ENCODE data around the gene PCNA. TPM values are rescaled to one million over a fixed set of nuclear protein-coding genes. Genes with fewer than 3 reads are reported as not detected.

The PCNA gene
- 100 to 1,000 TPM; 600 to 627 TPM for total RNA-seq

DNA sequence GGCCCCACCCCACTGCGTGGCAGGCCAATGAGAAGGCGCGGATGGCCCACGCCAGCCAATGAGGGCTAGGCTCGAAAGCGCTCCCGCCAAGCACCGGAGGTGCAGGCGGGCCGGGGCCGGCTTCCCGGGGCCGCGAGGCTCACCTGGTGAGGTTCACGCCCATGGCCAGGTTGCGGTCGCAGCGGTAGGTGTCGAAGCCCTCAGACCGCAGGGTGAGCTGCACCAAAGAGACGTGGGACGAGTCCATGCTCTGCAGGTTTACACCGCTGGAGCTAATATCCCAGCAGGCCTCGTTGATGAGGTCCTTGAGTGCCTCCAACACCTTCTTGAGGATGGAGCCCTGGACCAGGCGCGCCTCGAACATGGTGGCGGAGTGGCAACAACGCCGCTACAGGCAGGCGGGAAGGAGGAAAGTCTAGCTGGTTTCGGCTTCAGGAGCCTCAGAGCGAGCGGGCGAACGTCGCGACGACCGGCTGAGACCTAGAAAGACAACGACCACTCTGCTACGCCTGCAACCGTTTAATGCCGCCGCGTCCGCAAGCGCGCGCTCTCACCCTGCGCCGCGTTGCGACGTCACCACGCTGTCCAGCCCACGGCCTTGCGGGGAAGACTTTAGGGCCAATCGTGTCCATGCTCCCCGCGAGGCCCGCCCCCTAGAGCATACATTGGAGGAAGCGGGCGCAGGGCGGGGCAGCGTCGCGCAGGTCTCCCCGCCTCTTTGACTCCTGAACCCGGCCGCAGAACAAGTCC is at the start of gene PCNA:
Gene PCNA (minus strand): TSS at position 524 of the 750 bp plus-strand sequence. CDS start 160 bp downstream, at position 364.
- peaks cover 44% of the 10 kb centered on the region for H3K36me3 Mint-ChIP-seq (ENCODE audit: low read depth)
- intact Hi-C loops (cut with micrococcal nuclease) = no loop called here
- POLR2A ChIA-PET = interaction anchor here (0.5 to 2.7 kb wide), 22 partner anchors 9 to 827 kb away, joined by 3 to 14 read pairs (median 3); no protein-coding TSS in a partner anchor
- ATAC-seq (peak; percentile 92), DNase-seq (peak; percentile 99)
- no peaks in the 10 kb centered on the region for H3K27me3 Mint-ChIP-seq
- peak within 1 kb of the TSS; percentile 94 for H3K27ac Mint-ChIP-seq
- no peaks in the 10 kb centered on the region for H3K9me3 Mint-ChIP-seq
- TF ChIP-seq, protein P1, sequence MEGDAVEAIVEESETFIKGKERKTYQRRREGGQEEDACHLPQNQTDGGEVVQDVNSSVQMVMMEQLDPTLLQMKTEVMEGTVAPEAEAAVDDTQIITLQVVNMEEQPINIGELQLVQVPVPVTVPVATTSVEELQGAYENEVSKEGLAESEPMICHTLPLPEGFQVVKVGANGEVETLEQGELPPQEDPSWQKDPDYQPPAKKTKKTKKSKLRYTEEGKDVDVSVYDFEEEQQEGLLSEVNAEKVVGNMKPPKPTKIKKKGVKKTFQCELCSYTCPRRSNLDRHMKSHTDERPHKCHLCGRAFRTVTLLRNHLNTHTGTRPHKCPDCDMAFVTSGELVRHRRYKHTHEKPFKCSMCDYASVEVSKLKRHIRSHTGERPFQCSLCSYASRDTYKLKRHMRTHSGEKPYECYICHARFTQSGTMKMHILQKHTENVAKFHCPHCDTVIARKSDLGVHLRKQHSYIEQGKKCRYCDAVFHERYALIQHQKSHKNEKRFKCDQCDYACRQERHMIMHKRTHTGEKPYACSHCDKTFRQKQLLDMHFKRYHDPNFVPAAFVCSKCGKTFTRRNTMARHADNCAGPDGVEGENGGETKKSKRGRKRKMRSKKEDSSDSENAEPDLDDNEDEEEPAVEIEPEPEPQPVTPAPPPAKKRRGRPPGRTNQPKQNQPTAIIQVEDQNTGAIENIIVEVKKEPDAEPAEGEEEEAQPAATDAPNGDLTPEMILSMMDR (IDR thresholded peaks at IDR 0.05) = no peak
- H3K4me3 Mint-ChIP-seq = peak within 1 kb of the TSS; percentile 90
- H3K4me1 Mint-ChIP-seq (ENCODE audit: low read depth) = peaks cover 39% of the 10 kb centered on the region
- CTCF ChIA-PET = interaction anchor here (0.7 to 1.5 kb wide), 4 partner anchors 9 to 73 kb away, joined by 3 to 8 read pairs (median 3); no protein-coding TSS in a partner anchor

DNA sequence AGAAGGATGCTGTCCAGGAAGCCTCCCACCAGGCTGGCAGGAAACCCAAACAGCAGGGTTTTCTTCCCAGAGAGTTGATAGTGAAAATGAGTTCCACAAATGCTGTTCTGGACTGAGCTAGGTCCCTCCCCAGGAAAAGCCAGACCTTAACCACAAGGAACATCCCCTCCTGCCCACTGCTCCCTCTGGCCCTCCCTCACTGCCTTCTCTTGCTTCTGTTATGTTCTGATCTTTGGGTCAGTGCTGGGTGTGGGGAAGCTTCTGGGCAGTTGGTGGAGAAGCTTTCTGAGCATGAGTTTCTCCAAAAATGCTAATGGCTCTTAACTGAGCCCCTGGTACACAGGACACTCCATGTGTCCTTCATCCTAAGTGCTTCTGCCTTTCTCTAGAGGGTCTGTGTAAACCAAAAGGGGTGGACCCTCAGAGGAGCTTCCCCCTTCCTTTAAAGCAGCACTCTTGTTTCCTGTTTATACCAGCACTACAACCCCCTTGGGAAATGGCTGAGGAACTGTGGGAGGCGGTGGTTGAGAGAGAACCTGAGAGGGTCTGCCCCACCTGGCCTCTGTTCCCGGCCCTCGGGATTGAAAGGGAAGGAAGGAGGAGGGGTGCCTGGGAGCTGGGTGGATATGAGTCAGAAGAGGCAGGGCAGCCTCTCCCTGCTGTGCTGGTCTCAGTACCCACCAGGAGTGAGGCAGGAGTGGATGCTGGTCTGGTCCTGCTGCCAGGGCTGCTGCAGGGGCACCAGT is 49.1 kb upstream of the PCNA start:
- no peak for DNase-seq
- no peaks in the 10 kb centered on the region for H3K27me3 Mint-ChIP-seq
- H3K36me3 Mint-ChIP-seq (ENCODE audit: low read depth) = no peaks in the 10 kb centered on the region
- H3K4me3 Mint-ChIP-seq = no peak overlapping the region
- ChIA-PET CTCF (interaction anchor here (0.6 to 2.5 kb wide), 7 partner anchors 10 to 280 kb away, joined by 3 to 10 read pairs (median 3); no protein-coding TSS in a partner anchor), POLR2A (interaction anchor here (1.0 to 1.2 kb wide), 4 partner anchors 11 to 50 kb away, joined by 3 to 6 read pairs (median 4); partner anchors contain the start of genes CDS2 and PCNA)
- peaks cover 64% of the 10 kb centered on the region for H3K4me1 Mint-ChIP-seq (ENCODE audit: low read depth)
- H3K27ac Mint-ChIP-seq = peak overlapping the region; percentile 76
- TF ChIP-seq, protein P1 (IDR thresholded peaks at IDR 0.05) = no peak
- H3K9me3 Mint-ChIP-seq = no peaks in the 10 kb centered on the region
- ATAC-seq = peak; percentile 49
- intact Hi-C loops (cut with micrococcal nuclease) = no loop called here

DNA sequence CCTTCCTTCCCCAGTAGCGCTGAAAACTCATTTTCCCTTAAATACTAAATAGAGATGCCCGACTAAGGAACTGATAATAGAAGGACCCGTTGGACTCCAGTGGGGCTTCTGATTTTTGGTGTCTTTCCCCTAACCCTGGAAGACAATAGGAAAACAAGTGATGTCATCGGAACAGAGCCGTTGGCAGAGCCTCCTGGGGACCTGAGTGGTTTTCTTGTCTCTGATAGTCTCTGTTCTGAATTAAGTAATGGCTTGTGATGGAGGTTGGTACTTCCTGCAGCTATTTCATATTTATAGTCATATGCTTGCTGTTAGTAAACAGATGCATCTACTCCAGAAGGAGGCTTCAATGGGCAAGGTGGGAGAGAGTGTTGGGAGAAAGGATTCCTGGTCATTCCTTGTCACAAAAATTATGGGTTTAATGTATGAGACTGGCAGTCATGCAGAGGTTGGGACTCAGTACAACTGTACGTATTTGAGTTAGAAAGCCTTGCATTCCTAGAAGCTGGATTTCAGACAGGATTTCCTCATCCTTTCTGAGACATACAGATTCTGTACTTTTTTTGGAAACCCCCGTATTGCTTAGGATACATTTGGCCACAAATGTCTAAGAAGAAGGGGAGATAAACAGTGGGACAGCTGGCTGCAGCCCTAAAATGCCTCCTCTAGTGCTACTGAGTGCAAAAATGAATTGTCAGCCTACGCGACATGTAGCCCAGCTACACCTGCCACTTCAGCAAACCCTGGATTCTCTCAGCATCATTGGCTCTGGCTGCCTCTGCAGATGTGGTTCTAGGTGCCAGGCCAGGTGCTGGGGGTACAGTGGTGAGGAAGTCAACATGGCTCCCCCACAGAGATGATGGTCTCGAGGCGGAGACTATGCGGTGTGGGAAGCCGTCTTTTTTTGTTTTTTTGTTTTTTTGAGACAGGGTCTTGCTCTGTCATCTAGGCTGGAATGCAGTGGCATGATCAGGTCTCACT is 45.2 kb upstream of the PCNA start:
- Mint-ChIP-seq H3K4me1 (ENCODE audit: low read depth) (peaks cover 67% of the 10 kb centered on the region), H3K36me3 (ENCODE audit: low read depth) (peaks cover 2% of the 10 kb centered on the region), H3K4me3 (no peak overlapping the region), H3K9me3 (no peaks in the 10 kb centered on the region), H3K27me3 (no peaks in the 10 kb centered on the region), H3K27ac (no peak overlapping the region)
- DNase-seq (no peak), ATAC-seq (no peak)
- intact Hi-C loops (cut with micrococcal nuclease) = no loop called here
- TF ChIP-seq, protein P1 (IDR thresholded peaks at IDR 0.05) = no peak
- CTCF ChIA-PET = interaction anchor here (1.9 to 2.2 kb wide), 2 partner anchors 27 to 40 kb away, joined by 5 read pairs; no protein-coding TSS in a partner anchor
- POLR2A ChIA-PET = interaction anchor here (1.4 kb wide), 1 partner anchor 11 kb away, joined by 3 read pairs; no protein-coding TSS in a partner anchor

DNA sequence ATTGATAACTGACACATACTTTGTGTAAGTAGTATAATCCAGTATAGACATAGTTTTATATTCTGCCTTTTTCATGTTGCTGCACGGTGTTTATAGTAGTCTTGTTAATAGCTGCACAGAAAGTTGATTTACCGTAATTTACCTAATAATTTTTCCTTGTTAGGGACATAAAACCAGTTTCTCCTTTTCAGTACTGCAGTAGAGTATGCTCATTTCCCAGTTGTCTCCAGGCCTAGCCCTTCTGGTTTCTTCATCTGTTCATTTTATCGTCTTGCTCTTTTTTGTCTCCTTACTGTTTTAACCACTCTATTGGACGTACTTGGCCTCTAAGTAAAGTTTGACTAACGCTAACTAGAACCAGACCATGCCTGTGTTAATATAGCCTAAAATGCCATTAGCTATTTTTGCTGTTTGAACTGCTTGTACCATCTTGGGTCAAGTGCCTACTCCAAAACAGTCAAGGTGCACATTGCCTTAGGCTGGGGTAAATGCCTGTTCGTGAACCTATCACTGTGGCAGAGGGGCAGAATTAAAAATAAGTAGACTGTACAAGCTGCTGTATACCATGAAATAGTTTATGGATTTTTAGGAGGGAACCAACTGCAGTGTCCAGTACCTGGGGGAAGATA is 41.9 kb upstream of the PCNA start:
- Mint-ChIP-seq H3K27ac (no peak overlapping the region), H3K4me1 (ENCODE audit: low read depth) (peaks cover 49% of the 10 kb centered on the region), H3K4me3 (no peak overlapping the region), H3K27me3 (no peaks in the 10 kb centered on the region), H3K9me3 (no peaks in the 10 kb centered on the region), H3K36me3 (ENCODE audit: low read depth) (peaks cover 2% of the 10 kb centered on the region)
- ATAC-seq (no peak), DNase-seq (no peak)
- ChIA-PET CTCF (interaction anchor here (1.0 kb wide), 1 partner anchor 31 kb away, joined by 4 read pairs; no protein-coding TSS in a partner anchor), POLR2A (no interaction called here)
- intact Hi-C loops (cut with micrococcal nuclease) = no loop called here
- TF ChIP-seq, protein P1 (IDR thresholded peaks at IDR 0.05) = no peak

All from activated CD8-positive, alpha-beta T cell treated with anti-CD3 and anti-CD28 coated beads for 36 hours (primary cell).